ENCODE results near the gene HMX2. TPM values are rescaled to one million over a fixed set of nuclear protein-coding genes. Genes with fewer than 3 reads are reported as not detected.

HMX2 gene
- total RNA-seq, 1 donor from 2014 or later = not detected

GRCh38 chr10:123132576-123133477 lies 15.1 kb upstream of the HMX2 start:
- ATAC-seq (peak; percentile 86 to 88), DNase-seq (peak; percentile 88)
- Histone ChIP-seq H3K27ac (no peak overlapping the region), H3K36me3 (no peaks in the 10 kb centered on the region), H3K4me3 (peak overlapping the region; percentile 37), H3K27me3 (ENCODE audit: low read depth) (peaks cover 100% of the 10 kb centered on the region), H3K4me1 (peaks cover 49% of the 10 kb centered on the region), H3K9me3 (no peaks in the 10 kb centered on the region)
- peak; percentile 88 for TF ChIP-seq CTCF (IDR thresholded peaks at IDR 0.05)
- intact Hi-C loops (cut with DNase I) = loop anchor here (5.0 kb wide), 1 partner anchor 429 kb away; no protein-coding TSS in a partner anchor

GRCh38 chr10:123133541-123134342 lies 14.2 kb upstream of the HMX2 start:
- ATAC-seq (peak in 1 of 2 donors; percentile 4), DNase-seq (no peak)
- peaks cover 100% of the 10 kb centered on the region for H3K27me3 ChIP-seq (ENCODE audit: low read depth)
- peaks cover 50% of the 10 kb centered on the region for H3K4me1 ChIP-seq
- H3K36me3 ChIP-seq = no peaks in the 10 kb centered on the region
- no peak overlapping the region for H3K4me3 ChIP-seq
- H3K9me3 ChIP-seq = no peaks in the 10 kb centered on the region
- intact Hi-C loops (cut with DNase I) = loop anchor here (5.0 kb wide), 1 partner anchor 429 kb away; no protein-coding TSS in a partner anchor
- no peak for TF ChIP-seq CTCF (IDR thresholded peaks at IDR 0.05)
- no peak overlapping the region for H3K27ac ChIP-seq

- Histone ChIP-seq H3K4me3 (peak overlapping the region; percentile 53), H3K4me1 (peaks cover 52% of the 10 kb centered on the region), H3K27ac (no peak overlapping the region), H3K36me3 (no peaks in the 10 kb centered on the region), H3K9me3 (no peaks in the 10 kb centered on the region), H3K27me3 (ENCODE audit: low read depth) (peaks cover 100% of the 10 kb centered on the region)
- DNase-seq = no peak
- TF ChIP-seq CTCF (IDR thresholded peaks at IDR 0.05) = no peak
- ATAC-seq = no peak
- intact Hi-C loops (cut with DNase I) = loop anchor here (5.0 kb wide), 1 partner anchor 428 kb away; no protein-coding TSS in a partner anchor
Measured at GRCh38 chr10:123134343-123134914, 13.5 kb upstream of the HMX2 start.

- no peaks in the 10 kb centered on the region for H3K9me3 ChIP-seq
- TF ChIP-seq CTCF (IDR thresholded peaks at IDR 0.05) = no peak
- peaks cover 100% of the 10 kb centered on the region for H3K27me3 ChIP-seq (ENCODE audit: low read depth)
- intact Hi-C loops (cut with DNase I) = loop anchor here (5.0 kb wide), 1 partner anchor 427 kb away; no protein-coding TSS in a partner anchor
- ATAC-seq = no peak
- no peak overlapping the region for H3K27ac ChIP-seq
- H3K36me3 ChIP-seq = no peaks in the 10 kb centered on the region
- peaks cover 58% of the 10 kb centered on the region for H3K4me1 ChIP-seq
- no peak for DNase-seq
- peak overlapping the region; percentile 53 for H3K4me3 ChIP-seq
Measured at GRCh38 chr10:123134915-123135414, 13.0 kb upstream of the HMX2 start.

Data from lower lobe of right lung (tissue), 2 donors.